Osteoblast (primary cell): ENCODE measurements around the gene ELOVL3. TPM values are rescaled to one million over a fixed set of nuclear protein-coding genes. Genes with fewer than 3 reads are reported as not detected.

Source experiments
- DNase-seq: peaks from one replicate; pipeline ENCODE4 v3.0.0; 2011; ENCODE audit warnings: low spot score, mixed read lengths; ENCODE audit not compliant: insufficient read length; ENCODE audit errors: missing footprints
- H2AFZ ChIP-seq: 2 replicates; pipeline ENCODE4 v1.6.0; 2011; ENCODE audit warnings: mild to moderate bottlenecking, low read length
- H3K27ac ChIP-seq: 2 replicates; pipeline ENCODE4 v1.5.1; 2011; ENCODE audit warnings: mild to moderate bottlenecking, low read depth, low read length, moderate library complexity
- H3K27me3 ChIP-seq: 2 replicates; pipeline ENCODE4 v1.6.0; 2012; ENCODE audit warnings: mild to moderate bottlenecking, control low read depth, inconsistent platforms, low read length, moderate library complexity; ENCODE audit not compliant: insufficient read depth
- H3K36me3 ChIP-seq: 2 replicates; pipeline ENCODE4 v1.5.1; 2011; ENCODE audit warnings: mild to moderate bottlenecking, low read length, control low read depth, moderate library complexity; ENCODE audit not compliant: insufficient read depth
- H3K4me1 ChIP-seq: 2 replicates; pipeline ENCODE4 v1.5.1; 2011; ENCODE audit warnings: mild to moderate bottlenecking, low read length, control low read depth, moderate library complexity; ENCODE audit not compliant: insufficient read depth
- H3K4me2 ChIP-seq: 2 replicates; pipeline ENCODE4 v1.6.0; 2011; ENCODE audit warnings: mild to moderate bottlenecking, low read length; ENCODE audit not compliant: insufficient read depth
- H3K4me3 ChIP-seq: fragments of 200-600 bp; sonication (generic); 3 replicates; pipeline ENCODE4 v1.5.1; 2012; ENCODE audit warnings: mild to moderate bottlenecking, low read length, inconsistent platforms; ENCODE audit not compliant: insufficient read depth
- H3K79me2 ChIP-seq: 2 replicates; pipeline ENCODE4 v1.6.0; 2012; ENCODE audit warnings: mild to moderate bottlenecking, low read length, control low read depth, inconsistent platforms; ENCODE audit not compliant: insufficient read depth
- H3K9me3 ChIP-seq: 2 replicates; pipeline ENCODE4 v1.5.1; 2011; ENCODE audit warnings: low read depth, low read length, control low read depth
- H4K20me1 ChIP-seq: 2 replicates; pipeline ENCODE4 v1.6.0; 2012; ENCODE audit warnings: mild to moderate bottlenecking, low read length, control low read depth; ENCODE audit not compliant: insufficient read depth
- total RNA-seq: library from RNA; depleted of rRNA; stranded (reverse); fragments of >200 nt; gene quantifications from 2 replicates; pipeline ENCODE4 v1.2.3, GENCODE V29; 2012
- TF ChIP-seq, protein P1 (sequence below): IDR thresholded peaks from 2 replicates; pipeline ENCODE4 v1.5.1; 2011; ENCODE audit warnings: mild to moderate bottlenecking, low read depth, low read length, moderate library complexity; ENCODE audit errors: extremely low read depth

ELOVL3 gene
- total RNA-seq, 1 donor, result 2.2 TPM

- peaks cover 7% of the 10 kb centered on the region for H3K27me3 ChIP-seq
- no peak overlapping the region for H2AFZ ChIP-seq
- no peak for DNase-seq
- H3K9me3 ChIP-seq, result no peaks in the 10 kb centered on the region
- H3K4me3 ChIP-seq, result no peak overlapping the region
- no peaks in the 10 kb centered on the region for H3K36me3 ChIP-seq
- no peak overlapping the region for H3K4me2 ChIP-seq
- H3K27ac ChIP-seq, result no peak overlapping the region
- no peaks in the 10 kb centered on the region for H4K20me1 ChIP-seq
- TF ChIP-seq, protein P1, sequence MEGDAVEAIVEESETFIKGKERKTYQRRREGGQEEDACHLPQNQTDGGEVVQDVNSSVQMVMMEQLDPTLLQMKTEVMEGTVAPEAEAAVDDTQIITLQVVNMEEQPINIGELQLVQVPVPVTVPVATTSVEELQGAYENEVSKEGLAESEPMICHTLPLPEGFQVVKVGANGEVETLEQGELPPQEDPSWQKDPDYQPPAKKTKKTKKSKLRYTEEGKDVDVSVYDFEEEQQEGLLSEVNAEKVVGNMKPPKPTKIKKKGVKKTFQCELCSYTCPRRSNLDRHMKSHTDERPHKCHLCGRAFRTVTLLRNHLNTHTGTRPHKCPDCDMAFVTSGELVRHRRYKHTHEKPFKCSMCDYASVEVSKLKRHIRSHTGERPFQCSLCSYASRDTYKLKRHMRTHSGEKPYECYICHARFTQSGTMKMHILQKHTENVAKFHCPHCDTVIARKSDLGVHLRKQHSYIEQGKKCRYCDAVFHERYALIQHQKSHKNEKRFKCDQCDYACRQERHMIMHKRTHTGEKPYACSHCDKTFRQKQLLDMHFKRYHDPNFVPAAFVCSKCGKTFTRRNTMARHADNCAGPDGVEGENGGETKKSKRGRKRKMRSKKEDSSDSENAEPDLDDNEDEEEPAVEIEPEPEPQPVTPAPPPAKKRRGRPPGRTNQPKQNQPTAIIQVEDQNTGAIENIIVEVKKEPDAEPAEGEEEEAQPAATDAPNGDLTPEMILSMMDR, result no peak
- H3K79me2 ChIP-seq, result no peaks in the 10 kb centered on the region
- peaks cover 6% of the 10 kb centered on the region for H3K4me1 ChIP-seq
Measured at GRCh38 chr10:102236006-102236405, 9.9 kb downstream of the ELOVL3 start.

GRCh38 chr10:102237711-102238252, 11.7 kb downstream of the ELOVL3 start:
- H3K27me3 ChIP-seq, result peaks cover 7% of the 10 kb centered on the region
- DNase-seq, result peak; percentile 57
- TF ChIP-seq, protein P1, result no peak

DNA sequence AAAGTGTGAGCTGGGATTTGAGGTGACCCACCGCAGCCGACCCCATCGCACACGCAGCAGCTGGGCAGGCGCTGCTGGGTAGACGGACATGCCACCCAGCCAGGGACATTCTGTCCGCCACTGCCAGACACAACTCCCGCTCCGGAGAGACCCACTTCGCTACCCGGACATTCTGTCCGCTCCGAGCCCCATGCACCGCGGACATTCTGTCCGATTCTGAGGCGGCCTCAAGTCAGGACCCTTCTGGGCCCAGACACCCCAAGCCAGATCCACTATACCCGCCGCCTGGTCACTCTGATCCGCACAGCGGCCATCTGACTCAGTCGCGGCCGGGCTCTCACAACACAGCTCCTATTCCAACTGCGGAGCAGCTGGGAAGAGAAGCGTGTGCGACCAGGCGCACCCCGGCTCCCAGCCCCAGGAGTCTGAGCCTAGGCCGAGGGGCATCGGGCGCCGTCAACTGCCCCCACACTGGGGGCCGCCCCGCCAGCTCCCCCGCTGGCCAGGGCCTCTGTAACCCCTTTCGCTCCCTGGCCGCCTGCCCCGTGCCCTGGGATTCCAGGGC, 14.4 kb downstream of the ELOVL3 start:
- no peak overlapping the region for H3K27ac ChIP-seq
- TF ChIP-seq, protein P1, result no peak
- no peaks in the 10 kb centered on the region for H3K36me3 ChIP-seq
- peaks cover 29% of the 10 kb centered on the region for H3K4me1 ChIP-seq
- peak overlapping the region; percentile 63 for H2AFZ ChIP-seq
- H3K9me3 ChIP-seq, result no peaks in the 10 kb centered on the region
- peak overlapping the region; percentile 95 for H3K4me2 ChIP-seq
- no peaks in the 10 kb centered on the region for H4K20me1 ChIP-seq
- DNase-seq, result peak; percentile 72
- H3K79me2 ChIP-seq, result peaks cover 2% of the 10 kb centered on the region
- H3K4me3 ChIP-seq, result peak overlapping the region; percentile 82
- H3K27me3 ChIP-seq, result peaks cover 7% of the 10 kb centered on the region

More at GRCh38 chr10:102237711-102238252, 11.7 kb downstream of the ELOVL3 start:
- peaks cover 16% of the 10 kb centered on the region for H3K4me1 ChIP-seq
- no peaks in the 10 kb centered on the region for H4K20me1 ChIP-seq
- H3K36me3 ChIP-seq, result no peaks in the 10 kb centered on the region
- H3K79me2 ChIP-seq, result no peaks in the 10 kb centered on the region
- no peaks in the 10 kb centered on the region for H3K9me3 ChIP-seq
- H2AFZ ChIP-seq, result no peak overlapping the region
- no peak overlapping the region for H3K4me3 ChIP-seq
- no peak overlapping the region for H3K4me2 ChIP-seq
- H3K27ac ChIP-seq, result no peak overlapping the region

GRCh38 chr10:102241032-102241443, 14.9 kb downstream of the ELOVL3 start:
- H3K4me1 ChIP-seq, result peaks cover 27% of the 10 kb centered on the region
- H4K20me1 ChIP-seq, result peaks cover 4% of the 10 kb centered on the region
- no peaks in the 10 kb centered on the region for H3K36me3 ChIP-seq
- peaks cover 7% of the 10 kb centered on the region for H3K79me2 ChIP-seq
- H3K4me3 ChIP-seq, result peak overlapping the region; percentile 82
- DNase-seq, result peak; percentile 91
- no peaks in the 10 kb centered on the region for H3K9me3 ChIP-seq
- peak overlapping the region; percentile 95 for H3K4me2 ChIP-seq
- TF ChIP-seq, protein P1, result no peak
- peaks cover 7% of the 10 kb centered on the region for H3K27me3 ChIP-seq
- H2AFZ ChIP-seq, result peak overlapping the region; percentile 63
- no peak overlapping the region for H3K27ac ChIP-seq
